ENCODE measurements around the gene TNS1. TPM values are rescaled to one million over a fixed set of nuclear protein-coding genes. Genes with fewer than 3 reads are reported as not detected.
"Not testable (repeated sequence)": the region's sequence is repeated elsewhere in the genome, so short reads cannot be mapped to it uniquely, and the experiment has no call there.

TNS1 gene
- total RNA-seq, 2 experiments from 2014 or later: 11.0 to 13.5 TPM

GRCh38 chr2:218034497-218035213 is 31.9 kb upstream of the TNS1 start:
- ChIA-PET POLR2A (interaction anchor here (0.6 kb wide), 1 partner anchor 40 kb away, joined by 3 read pairs; no protein-coding TSS in a partner anchor), CTCF (interaction anchor here (0.8 to 2.0 kb wide), 11 partner anchors 9 to 249 kb away, joined by 3 to 7 read pairs (median 3); no protein-coding TSS in a partner anchor)
- DNase-seq: peak; percentile 77
- Mint-ChIP-seq H3K4me1 (peaks cover 40% of the 10 kb centered on the region), H3K4me3 (peak overlapping the region; percentile 65), H3K27ac (peak overlapping the region; percentile 86)
- not testable (repeated sequence) for H3K27me3 Mint-ChIP-seq; H3K9me3 Mint-ChIP-seq; H3K36me3 Mint-ChIP-seq (ENCODE audit: low read depth)

GRCh38 chr2:218033590-218034496 is 31.0 kb upstream of the TNS1 start:
- peaks cover 34% of the 10 kb centered on the region for H3K4me1 Mint-ChIP-seq
- CTCF ChIA-PET: interaction anchor here (0.8 to 2.0 kb wide), 14 partner anchors 9 to 248 kb away, joined by 3 to 7 read pairs (median 4); no protein-coding TSS in a partner anchor
- peak overlapping the region; percentile 65 for H3K4me3 Mint-ChIP-seq
- no peaks in the 10 kb centered on the region for H3K9me3 Mint-ChIP-seq
- peaks cover 2% of the 10 kb centered on the region for H3K27me3 Mint-ChIP-seq
- H3K36me3 Mint-ChIP-seq (ENCODE audit: low read depth): peaks cover 1% of the 10 kb centered on the region
- POLR2A ChIA-PET: interaction anchor here (0.6 kb wide), 1 partner anchor 41 kb away, joined by 3 read pairs; no protein-coding TSS in a partner anchor
- no peak for DNase-seq
- H3K27ac Mint-ChIP-seq: peak overlapping the region; percentile 86

DNA sequence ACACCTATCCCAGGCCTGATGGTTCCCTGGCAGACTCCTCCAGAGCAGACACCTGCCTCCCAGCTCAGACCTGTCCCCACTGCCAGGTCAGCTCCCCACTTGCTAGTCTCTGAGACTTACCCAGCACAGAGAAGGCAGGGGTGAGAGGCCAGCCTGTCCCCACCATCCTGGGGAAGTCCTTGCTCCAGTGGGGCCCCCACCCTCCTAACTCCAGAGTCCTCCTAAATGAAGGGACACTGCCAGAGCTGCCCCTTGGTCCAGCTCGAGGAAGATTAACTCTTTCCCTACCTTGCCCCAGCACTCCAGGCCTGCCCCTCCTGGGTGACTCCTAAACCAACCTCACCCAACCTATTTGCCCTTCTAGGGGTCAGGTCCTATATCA is 30.4 kb upstream of the TNS1 start:
- CTCF ChIA-PET: interaction anchor here (0.5 to 2.0 kb wide), 8 partner anchors 9 to 684 kb away, joined by 3 to 7 read pairs (median 4); partner anchors contain the start of gene RUFY4
- Mint-ChIP-seq H3K4me1 (peaks cover 29% of the 10 kb centered on the region), H3K27ac (peak overlapping the region; percentile 28), H3K27me3 (no peaks in the 10 kb centered on the region), H3K9me3 (no peaks in the 10 kb centered on the region), H3K4me3 (no peak overlapping the region), H3K36me3 (ENCODE audit: low read depth) (peaks cover 1% of the 10 kb centered on the region)
- no peak for DNase-seq
- POLR2A ChIA-PET: no interaction called here

GRCh38 chr2:218032336-218033171 is 29.8 kb upstream of the TNS1 start:
- Mint-ChIP-seq H3K36me3 (ENCODE audit: low read depth) (peaks cover 1% of the 10 kb centered on the region), H3K9me3 (no peaks in the 10 kb centered on the region), H3K27me3 (no peaks in the 10 kb centered on the region), H3K27ac (no peak overlapping the region), H3K4me3 (no peak overlapping the region), H3K4me1 (peaks cover 24% of the 10 kb centered on the region)
- CTCF ChIA-PET: interaction anchor here (0.5 to 2.0 kb wide), 7 partner anchors 9 to 685 kb away, joined by 3 to 7 read pairs (median 5); partner anchors contain the start of gene RUFY4
- POLR2A ChIA-PET: no interaction called here
- peak; percentile 5 for DNase-seq

- Mint-ChIP-seq H3K36me3 (ENCODE audit: low read depth) (peaks cover 1% of the 10 kb centered on the region), H3K27me3 (no peaks in the 10 kb centered on the region), H3K27ac (no peak overlapping the region), H3K9me3 (no peaks in the 10 kb centered on the region), H3K4me3 (no peak overlapping the region), H3K4me1 (peaks cover 21% of the 10 kb centered on the region)
- DNase-seq: peak; percentile 5
- CTCF ChIA-PET: interaction anchor here (1.1 kb wide), 1 partner anchor 37 kb away, joined by 3 read pairs; the partner anchor contains the start of gene RUFY4
- POLR2A ChIA-PET: no interaction called here
Measured at GRCh38 chr2:218031771-218032257, 29.0 kb upstream of the TNS1 start.

- peaks cover 17% of the 10 kb centered on the region for H3K4me1 Mint-ChIP-seq
- no peaks in the 10 kb centered on the region for H3K36me3 Mint-ChIP-seq (ENCODE audit: low read depth)
- no peak overlapping the region for H3K4me3 Mint-ChIP-seq
- no peaks in the 10 kb centered on the region for H3K27me3 Mint-ChIP-seq
- DNase-seq: no peak
- ChIA-PET CTCF (no interaction called here), POLR2A (no interaction called here)
- H3K27ac Mint-ChIP-seq: no peak overlapping the region
- no peaks in the 10 kb centered on the region for H3K9me3 Mint-ChIP-seq
Measured at GRCh38 chr2:218031261-218031660, 28.5 kb upstream of the TNS1 start.

- H3K9me3 Mint-ChIP-seq: no peaks in the 10 kb centered on the region
- POLR2A ChIA-PET: no interaction called here
- no peaks in the 10 kb centered on the region for H3K36me3 Mint-ChIP-seq (ENCODE audit: low read depth)
- no peak overlapping the region for H3K27ac Mint-ChIP-seq
- no peaks in the 10 kb centered on the region for H3K27me3 Mint-ChIP-seq
- peaks cover 14% of the 10 kb centered on the region for H3K4me1 Mint-ChIP-seq
- DNase-seq: peak; percentile 5
- CTCF ChIA-PET: no interaction called here
- H3K4me3 Mint-ChIP-seq: no peak overlapping the region
Measured at GRCh38 chr2:218030409-218031195, 27.8 kb upstream of the TNS1 start.

GRCh38 chr2:218029366-218030360 is 26.9 kb upstream of the TNS1 start:
- Mint-ChIP-seq H3K27ac (no peak overlapping the region), H3K27me3 (no peaks in the 10 kb centered on the region), H3K4me1 (peaks cover 7% of the 10 kb centered on the region), H3K9me3 (no peaks in the 10 kb centered on the region), H3K36me3 (ENCODE audit: low read depth) (no peaks in the 10 kb centered on the region), H3K4me3 (no peak overlapping the region)
- POLR2A ChIA-PET: no interaction called here
- DNase-seq: peak; percentile 5
- CTCF ChIA-PET: interaction anchor here (1.6 kb wide), 1 partner anchor 36 kb away, joined by 3 read pairs; no protein-coding TSS in a partner anchor

GRCh38 chr2:218028562-218029348 is 26.0 kb upstream of the TNS1 start:
- Mint-ChIP-seq H3K4me1 (no peaks in the 10 kb centered on the region), H3K27me3 (no peaks in the 10 kb centered on the region), H3K4me3 (no peak overlapping the region), H3K9me3 (no peaks in the 10 kb centered on the region), H3K27ac (peak overlapping the region; percentile 52), H3K36me3 (ENCODE audit: low read depth) (no peaks in the 10 kb centered on the region)
- CTCF ChIA-PET: interaction anchor here (1.4 to 1.6 kb wide), 2 partner anchors 17 to 35 kb away, joined by 3 to 5 read pairs; no protein-coding TSS in a partner anchor
- peak; percentile 3 for DNase-seq
- POLR2A ChIA-PET: no interaction called here

DNA sequence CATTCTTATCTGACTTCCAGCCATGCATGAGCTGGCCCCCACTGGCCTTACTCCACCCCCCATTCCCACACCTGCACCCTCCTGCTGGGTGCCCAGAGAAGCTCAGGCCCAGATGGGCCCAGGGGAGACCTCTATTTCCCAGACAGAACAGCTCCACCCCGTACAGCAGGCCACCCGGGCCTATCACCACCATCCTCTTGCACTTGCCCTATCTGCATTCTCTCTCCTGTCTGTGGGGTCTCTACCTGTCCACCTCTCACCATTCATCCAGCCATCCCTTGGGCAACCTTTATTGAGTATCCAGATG is 25.3 kb upstream of the TNS1 start:
- H3K27ac Mint-ChIP-seq: peak overlapping the region; percentile 52
- CTCF ChIA-PET: interaction anchor here (0.8 to 1.6 kb wide), 3 partner anchors 16 to 239 kb away, joined by 3 to 5 read pairs (median 3); no protein-coding TSS in a partner anchor

More for the DNA sequence above, 25.3 kb upstream of the TNS1 start:
- Mint-ChIP-seq H3K36me3 (ENCODE audit: low read depth) (no peaks in the 10 kb centered on the region), H3K9me3 (no peaks in the 10 kb centered on the region), H3K4me1 (no peaks in the 10 kb centered on the region), H3K4me3 (no peak overlapping the region), H3K27me3 (no peaks in the 10 kb centered on the region)
- DNase-seq: no peak
- POLR2A ChIA-PET: no interaction called here
